ENCODE data around the gene NMNAT1. TPM values are rescaled to one million over a fixed set of nuclear protein-coding genes. Genes with fewer than 3 reads are reported as not detected.

NMNAT1 gene
- total RNA-seq = 9.0 and 11.6 TPM in 2 replicates

DNA sequence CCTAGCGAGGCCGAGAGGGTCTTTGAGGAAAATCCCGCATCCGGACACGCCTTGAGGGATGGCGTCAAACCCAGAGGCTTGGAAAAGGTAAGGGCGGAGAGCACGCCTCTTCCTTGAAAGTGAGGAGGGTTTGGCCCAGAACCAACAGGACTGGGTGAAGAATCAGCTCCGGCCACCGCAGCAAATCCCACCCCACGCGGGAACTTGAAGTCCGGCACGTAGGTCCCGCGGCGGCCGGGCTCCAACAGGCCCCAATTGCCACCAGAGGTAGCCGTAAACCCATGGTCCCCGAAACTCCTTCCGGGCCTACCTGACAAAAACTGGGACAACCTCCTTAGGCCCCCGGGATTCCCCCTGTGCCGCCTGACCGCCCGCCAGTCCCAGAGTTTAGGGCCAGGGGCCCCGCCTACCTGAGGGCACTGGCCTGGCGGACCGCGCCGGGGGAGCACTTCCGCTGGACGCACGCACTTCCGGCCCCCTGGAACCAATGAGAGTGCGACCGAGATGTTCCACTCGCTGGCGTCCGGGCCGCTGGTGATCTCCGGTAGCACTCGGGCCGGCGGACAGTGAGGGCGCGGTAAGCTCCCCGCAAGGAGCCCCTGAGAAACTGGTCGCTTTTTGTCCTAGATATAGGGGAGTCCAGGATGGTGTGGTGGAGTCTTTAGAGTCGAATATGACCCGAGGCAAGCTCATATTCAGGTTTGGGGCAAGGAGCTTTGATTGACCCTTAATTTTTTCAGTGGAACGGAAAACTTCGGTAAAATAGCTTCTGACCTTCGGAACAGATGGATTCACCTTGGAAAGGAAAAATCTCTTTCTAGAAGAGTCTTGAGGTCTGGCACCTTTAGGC is at the start of gene NMNAT1, which contains the start of gene LZIC:
Gene NMNAT1, plus strand, starts transcription at position 537 of the 850 bp plus-strand sequence. CDS start 28,599 bp downstream, outside the sequence.
Gene LZIC, minus strand, starts transcription at position 453 of the 850 bp plus-strand sequence. CDS start 6,772 bp downstream, outside the sequence.

DNA sequence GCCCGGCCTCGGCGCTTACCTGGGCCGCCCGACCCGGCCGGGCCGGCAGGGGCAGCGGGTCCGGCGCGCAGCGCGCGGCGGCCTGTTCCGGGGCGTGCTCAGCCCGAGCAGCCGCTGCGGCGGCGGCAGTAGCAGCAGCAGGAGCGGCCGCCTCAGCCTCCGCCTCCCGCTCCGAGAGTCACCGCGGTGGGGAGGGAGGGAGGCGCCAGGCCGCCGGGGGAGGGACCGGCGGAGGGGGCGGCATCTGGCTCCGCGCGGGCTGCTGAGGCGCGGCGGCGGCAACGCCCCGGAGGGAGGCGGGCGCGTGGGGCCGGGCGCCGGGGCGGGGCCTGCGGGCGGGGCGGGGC is 33.2 kb upstream of the NMNAT1 start, which contains the start of gene CTNNBIP1:
Gene CTNNBIP1, minus strand, starts transcription at position 194 of the 347 bp plus-strand sequence. CDS start 38,205 bp downstream, outside the sequence.

DNA sequence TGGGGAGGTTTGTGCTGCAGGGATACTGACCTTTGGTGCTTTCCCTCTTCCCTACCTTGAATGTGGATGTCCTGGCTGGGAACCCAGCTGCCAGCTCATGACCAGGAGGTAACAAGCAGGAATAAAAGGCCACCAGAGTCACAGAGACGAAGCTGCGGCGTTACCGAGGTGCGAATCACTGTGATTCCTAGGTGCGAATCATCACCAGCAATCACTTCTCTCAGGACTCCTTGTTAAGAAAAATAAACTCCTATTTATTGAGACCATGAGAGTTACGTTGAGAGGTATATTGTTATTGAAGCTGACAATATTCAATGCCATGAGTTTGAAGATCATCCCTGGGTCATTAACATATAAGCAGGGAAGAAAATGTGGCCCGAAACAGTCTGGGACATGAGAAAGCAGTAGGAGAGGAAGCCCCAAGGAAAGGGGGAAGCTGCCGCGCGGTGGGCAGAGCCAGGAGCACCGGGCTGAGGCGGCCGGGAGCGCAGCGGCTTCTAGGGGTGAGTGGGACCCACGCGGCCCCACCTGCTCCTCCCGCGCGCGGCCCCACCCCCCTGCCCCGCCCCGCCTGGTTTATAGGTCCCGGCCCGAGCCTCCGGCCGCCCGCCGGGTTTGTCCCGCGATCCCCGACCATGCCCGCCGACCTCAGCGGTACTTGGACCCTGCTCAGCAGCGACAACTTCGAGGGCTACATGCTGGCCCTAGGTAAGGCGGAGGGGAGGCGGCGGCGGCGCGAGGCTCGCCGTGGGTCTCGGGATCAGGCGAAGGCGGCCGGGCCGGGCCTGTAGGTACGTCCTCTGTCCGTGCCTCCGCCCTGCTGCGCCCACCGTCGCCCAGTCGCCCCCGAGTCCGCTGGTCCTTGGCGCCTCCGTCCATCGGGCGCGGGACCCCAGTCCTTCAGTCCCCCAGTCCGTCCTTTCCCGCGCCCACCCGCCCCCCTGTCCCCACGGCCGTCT is 53.6 kb downstream of the NMNAT1 start, which contains the start of gene RBP7:
Gene RBP7, plus strand, starts transcription at position 605 of the 959 bp plus-strand sequence. Its CDS starts 31 bp downstream, at position 636.

DNA sequence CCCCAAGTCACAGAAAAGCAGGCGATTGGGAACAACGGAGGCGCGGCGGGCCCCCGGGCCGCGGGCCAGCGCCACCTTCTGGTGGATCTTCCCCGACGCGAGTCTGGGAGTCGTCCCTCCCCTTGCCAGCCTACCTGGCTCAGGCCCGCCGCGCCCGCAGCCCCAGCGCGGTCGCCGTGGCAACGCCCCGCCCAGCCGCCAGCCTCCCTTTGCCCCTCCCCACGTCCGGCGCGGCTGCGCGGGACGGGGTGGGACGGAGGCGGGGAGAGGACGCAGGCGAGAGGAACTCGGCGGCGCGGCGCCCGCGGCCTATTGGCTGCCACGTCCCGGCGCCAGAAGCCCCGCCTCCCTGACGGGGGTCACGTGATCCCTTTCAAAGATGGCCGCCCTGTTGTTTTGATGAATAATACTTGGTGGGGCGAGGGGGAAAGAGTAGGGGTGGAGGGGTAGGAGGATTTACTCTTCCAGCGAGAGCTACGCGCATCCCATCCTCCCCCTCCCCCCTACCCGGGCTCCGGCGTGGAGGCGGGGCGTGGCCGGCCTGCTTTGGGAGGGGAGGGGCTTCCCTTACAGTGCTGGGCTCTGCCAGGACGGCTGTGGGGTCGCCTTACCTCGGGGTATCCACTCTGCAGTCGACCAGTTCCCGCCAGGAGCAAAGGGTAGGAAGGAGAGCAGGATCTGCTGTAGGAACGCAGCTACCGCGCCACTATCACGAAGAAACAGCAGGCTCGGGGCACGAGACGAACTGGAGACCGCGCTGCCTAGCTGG is 89.5 kb downstream of the NMNAT1 start, which contains the start of gene UBE4B:
Gene UBE4B, plus strand, starts transcription at position 369 of the 769 bp plus-strand sequence. CDS start 713 bp downstream, outside the sequence.

Other genes with a start within 250 kb of the NMNAT1 start
- 76.4 and 78.3 TPM in 2 replicates for gene CLSTN1, start 119.5 kb upstream of the NMNAT1 start, total RNA-seq
- 18.5 and 33.6 TPM in 2 replicates for gene CTNNBIP1, start 33.2 kb upstream of the NMNAT1 start, total RNA-seq
- 14.1 and 18.9 TPM in 2 replicates for gene LZIC, start 84 bp upstream of the NMNAT1 start, total RNA-seq
- not detected in 2 replicates for gene RBP7, start 53.8 kb downstream of the NMNAT1 start, total RNA-seq
- gene UBE4B, start 89.5 kb downstream of the NMNAT1 start, total RNA-seq = 31.7 and 32.3 TPM in 2 replicates

Data from pericardium fibroblast (primary cell).